Measurements from ENCODE around the gene GRK5.
A peak's percentile ranks its signal among the peaks of the same experiment; 100 is the strongest.

The GRK5 gene

GRCh38 chr10:119198438-119198837, 8.9 kb upstream of the GRK5 start:
- DNase-seq, result no peak

- peak; percentile 11 to 68 (median 22) for DNase-seq
Measured at GRCh38 chr10:119199231-119199992, 8.0 kb upstream of the GRK5 start.

- no peak for DNase-seq
Measured at GRCh38 chr10:119201233-119201632, 6.1 kb upstream of the GRK5 start.

DNA sequence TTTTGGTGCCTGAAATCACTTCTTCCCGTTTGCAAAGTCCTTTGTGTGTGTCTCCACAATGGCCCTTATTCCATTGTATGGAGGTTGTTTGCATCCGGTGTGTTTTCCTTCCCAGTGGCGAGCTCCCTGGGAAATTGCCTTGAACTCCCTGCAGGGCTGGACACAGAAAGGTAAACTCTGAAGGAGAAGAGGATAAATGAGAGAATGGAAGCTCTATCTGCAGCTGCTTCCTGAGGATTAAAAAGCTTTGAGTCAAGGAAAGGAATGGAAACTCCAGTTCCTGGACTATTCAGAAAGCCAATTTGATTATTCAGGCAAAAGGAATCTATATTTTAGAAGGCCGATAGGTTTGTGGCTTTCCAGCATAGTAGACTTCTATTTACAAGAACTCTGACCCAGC, 4.4 kb upstream of the GRK5 start:
- no peak for DNase-seq

DNA sequence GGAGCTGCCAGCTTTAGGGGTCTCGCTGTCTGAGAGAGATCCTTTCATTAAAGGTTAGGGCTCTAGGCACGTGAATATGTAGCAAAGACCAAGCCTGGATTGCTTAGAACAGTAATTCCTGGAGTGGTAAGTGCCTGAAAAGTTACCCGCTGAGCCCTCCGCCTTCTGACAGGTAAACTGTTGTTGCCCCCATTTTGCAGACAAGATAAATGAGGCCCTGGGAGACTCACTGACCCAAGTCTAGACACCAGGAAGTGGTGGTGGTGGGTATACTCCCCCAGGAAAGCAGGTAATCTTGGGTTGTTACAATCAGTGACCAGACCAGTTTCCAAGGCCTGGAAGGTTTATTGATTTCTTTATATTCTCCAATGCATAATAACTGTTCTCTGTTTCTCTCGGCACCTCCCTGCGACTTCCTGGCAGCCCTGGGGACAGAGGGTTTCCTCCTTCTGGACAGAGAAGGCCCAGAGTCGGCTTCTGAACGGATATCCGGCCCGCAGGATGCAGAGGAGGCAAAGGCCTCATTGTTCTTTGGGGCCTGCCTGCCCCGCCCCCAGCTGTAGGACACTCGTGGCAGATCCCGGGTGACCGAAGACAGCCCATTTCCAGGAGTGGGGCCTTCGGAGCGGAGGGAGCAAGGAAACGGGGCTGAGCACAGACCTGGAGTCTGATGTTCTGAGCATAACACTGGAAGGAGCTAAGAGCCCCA, 1.3 kb upstream of the GRK5 start:
- peak; percentile 23 to 66 (median 26) for DNase-seq

- peak; percentile 41 to 71 (median 54) for DNase-seq
Measured at GRCh38 chr10:119206603-119207365, 587 bp upstream of the GRK5 start.

GRCh38 chr10:119207713-119208552, 562 bp downstream of the GRK5 start:
- peak in 3 of 5 donors; percentile 11 to 59 (median 11) for DNase-seq

DNA sequence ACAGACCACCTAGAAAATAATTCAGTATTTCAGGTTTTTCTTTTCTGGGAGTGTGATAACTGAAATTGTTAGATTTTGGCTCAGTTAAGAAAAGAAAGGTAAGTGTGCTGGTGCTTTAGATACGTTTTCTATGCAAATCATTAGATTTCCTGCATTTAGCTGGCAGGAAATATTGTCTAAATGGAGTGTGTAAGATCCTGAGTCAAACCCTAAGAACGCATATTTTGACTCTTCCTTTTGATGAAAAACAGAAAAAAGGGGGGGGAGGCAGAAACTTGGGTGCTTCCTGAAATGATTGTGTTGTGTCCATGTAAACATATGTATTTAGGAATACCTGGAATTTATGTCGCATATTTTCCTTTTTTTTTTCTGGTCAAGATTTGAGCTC, 1.2 kb downstream of the GRK5 start:
- DNase-seq, result peak in 1 of 5 donors; percentile 32

DNA sequence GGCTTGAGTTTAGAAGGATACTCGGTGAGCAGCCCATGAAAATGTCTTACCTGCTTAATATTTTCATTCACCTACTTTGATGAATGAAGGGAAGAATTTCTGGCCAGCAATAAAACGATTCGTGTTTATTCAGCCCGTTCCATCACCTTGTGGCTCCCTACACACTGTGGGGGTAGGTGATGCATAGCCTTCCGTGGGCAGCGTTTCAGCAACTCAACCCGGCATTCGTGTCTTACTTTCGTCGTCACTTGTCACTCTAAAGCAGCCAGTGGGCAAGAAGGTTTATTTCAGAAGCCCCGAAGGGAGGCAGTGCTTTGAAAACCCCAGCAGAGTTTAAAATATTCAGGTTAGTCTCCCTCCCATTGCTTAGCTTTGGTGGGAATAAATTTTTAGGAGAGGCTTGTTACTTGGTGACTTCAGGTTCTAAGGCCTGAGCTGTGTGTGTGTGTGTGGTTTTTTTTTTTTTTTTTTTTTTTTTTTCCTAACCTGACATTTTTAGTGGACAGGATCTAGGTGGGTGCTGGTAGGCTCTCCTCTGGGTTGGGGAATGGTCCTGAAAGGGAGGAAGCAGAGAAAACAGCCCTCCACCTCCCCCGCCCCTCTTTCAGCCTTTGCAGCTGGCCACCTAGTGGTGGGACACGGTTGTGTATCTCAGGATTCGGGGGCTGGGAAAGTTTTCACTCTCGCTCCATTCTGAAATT, 1.8 kb downstream of the GRK5 start:
- DNase-seq, result peak in 4 of 5 donors; percentile 31 to 65 (median 40)

DNA sequence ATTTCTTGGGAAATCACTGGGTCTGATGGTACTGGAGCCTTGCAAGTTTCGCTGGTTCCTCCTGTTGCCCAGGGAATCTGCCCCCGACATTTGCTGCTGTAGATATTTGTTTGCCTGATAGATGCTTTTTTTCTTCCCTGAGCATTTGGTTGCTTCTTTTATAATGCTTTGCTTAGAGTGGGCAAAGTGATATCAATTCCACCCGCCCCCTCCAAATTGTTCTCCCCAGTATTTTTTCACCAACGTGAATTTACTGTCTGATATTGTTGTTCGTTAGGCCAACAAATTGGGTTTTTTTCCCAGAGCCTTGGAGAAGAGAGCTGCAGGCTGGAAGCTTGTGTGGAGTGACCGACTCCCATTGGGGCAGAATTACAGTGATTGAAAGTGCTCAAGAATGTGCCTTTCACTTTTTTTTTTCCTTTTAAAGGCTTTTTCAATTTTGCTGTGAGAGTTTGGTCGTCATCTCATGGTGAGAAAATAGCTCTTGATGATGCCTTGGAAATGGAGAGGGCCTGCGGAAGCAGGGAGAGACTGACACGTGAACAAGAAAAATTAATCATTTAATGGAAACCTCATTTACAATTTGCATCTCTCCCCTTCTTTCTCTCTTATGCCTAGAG, 2.5 kb downstream of the GRK5 start:
- DNase-seq, result no peak

GRCh38 chr10:119210633-119211032, 3.3 kb downstream of the GRK5 start:
- DNase-seq, result no peak

DNA sequence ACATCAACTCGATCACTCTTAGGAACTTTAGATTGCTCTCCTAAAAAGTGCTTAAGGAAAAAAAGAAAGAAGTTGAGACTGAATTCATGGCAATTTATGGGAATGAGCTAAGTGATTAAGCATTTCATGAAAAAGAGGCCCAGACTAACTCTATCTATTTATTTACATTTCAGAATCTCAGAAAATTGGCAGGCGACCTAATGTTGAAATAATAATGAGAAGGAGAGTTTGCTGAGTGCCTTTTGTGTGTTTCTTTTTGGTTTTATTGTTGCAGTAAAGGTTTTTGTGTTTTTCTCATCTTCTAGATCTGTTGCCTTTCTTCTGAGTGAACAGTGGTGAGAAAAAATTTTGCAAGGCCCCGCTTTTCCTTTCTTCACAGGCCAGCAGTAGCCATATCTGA, 3.8 kb downstream of the GRK5 start:
- no peak for DNase-seq

GRCh38 chr10:119211625-119212441, 4.5 kb downstream of the GRK5 start:
- peak in 1 of 5 donors; percentile 72 for DNase-seq

DNA sequence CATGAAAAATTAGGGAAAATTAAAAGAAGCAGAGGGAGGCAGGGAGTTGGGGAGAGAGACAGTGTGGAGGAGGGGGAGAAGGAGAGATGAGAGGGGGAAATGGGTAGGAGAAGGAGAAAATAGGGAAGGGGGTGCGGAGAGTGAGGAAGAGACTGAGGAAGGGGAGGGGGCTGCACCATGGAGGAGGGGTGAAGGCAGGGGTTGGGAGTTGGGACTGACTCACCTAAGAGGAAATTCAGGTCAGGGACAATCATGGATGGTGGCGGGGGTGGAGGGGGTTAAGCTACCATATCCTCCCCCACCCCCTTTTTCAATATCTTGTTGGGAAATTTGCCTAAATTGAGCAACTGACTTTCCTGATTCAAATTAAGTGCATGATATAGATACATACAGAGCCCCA, 8.0 kb downstream of the GRK5 start:
- DNase-seq, result no peak

- DNase-seq, result no peak
Measured at GRCh38 chr10:119216127-119216526, 8.8 kb downstream of the GRK5 start.

DNA sequence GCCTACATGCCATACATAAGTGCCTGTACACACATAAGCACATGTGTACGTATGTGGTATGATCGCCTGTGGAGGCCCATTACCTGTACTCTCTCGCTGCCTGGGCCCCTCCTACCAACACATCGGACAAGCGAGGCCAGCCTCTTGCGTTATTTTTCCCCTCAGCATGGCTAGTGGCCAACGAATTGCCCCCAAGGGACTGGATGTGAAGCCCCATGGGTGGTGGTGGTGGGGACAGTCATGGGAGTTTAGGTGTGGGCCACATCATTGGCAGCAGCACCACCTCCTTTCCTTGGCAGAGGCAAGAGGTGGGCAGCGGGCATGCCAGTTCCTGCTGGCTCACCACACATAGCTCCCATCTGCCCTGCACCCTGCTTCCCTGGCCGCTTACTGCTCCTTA, 10.0 kb downstream of the GRK5 start:
- DNase-seq, result no peak

DNA sequence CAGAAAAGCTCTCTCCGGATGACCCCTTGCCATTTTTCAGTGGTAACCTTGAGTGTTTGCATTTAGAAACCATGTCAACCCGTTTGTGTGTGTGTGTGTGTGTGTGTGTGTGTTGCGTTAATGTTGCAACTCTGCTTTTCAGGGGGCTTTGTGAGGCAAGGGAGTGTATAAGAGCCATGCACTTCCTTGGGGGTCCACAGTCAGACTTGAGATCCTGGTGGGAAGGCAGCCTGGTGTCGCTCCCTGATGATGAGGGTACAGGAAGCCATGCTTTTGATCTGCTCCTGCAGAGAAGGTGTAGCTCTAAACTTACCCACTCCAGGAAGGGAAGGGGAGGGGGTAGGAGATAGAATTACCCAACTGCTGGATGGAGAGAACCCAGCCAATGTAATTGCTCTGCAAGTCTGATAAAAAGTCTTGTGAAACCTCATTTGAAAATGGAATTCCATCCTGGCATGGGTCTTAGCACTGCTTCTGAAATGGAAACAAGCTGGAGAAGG, 10.7 kb downstream of the GRK5 start:
- no peak for DNase-seq

GRCh38 chr10:119219871-119220270, 12.5 kb downstream of the GRK5 start:
- DNase-seq, result no peak

GRCh38 chr10:119221201-119221600, 13.8 kb downstream of the GRK5 start:
- no peak for DNase-seq

- DNase-seq, result no peak
Measured at GRCh38 chr10:119221666-119222065, 14.3 kb downstream of the GRK5 start.
